ENCODE measurements around the gene ALCAM.

ALCAM gene

GRCh38 chr3:105424412-105425152 lies 57.9 kb downstream of the ALCAM start:
- no peaks in the 10 kb centered on the region for H3K36me3 ChIP-seq (replicated peaks; ENCODE audit: insufficient read depth, low read length)
- H3F3A ChIP-seq (ENCODE audit: insufficient read depth, low read length), result no peaks in the 10 kb centered on the region
- no peak overlapping the region for H3K27ac ChIP-seq (ENCODE audit: low read length)
- no peaks in the 10 kb centered on the region for H3K9me3 ChIP-seq (replicated peaks; ENCODE audit: insufficient read depth, low read length)
- no peaks in the 10 kb centered on the region for H3K79me2 ChIP-seq (ENCODE audit: low read length)
- H3K27me3 ChIP-seq (replicated peaks; ENCODE audit: insufficient read depth, low read length), result no peaks in the 10 kb centered on the region
- H3K4me2 ChIP-seq (ENCODE audit: low read depth, low read length), result no peak overlapping the region
- H3K9me2 ChIP-seq (replicated peaks; ENCODE audit: insufficient read depth, low read length), result no peaks in the 10 kb centered on the region
- no peak overlapping the region for H3K4me3 ChIP-seq (ENCODE audit: low read length)
- DNase-seq, result no peak
- H3K4me1 ChIP-seq (ENCODE audit: low read length), result no peaks in the 10 kb centered on the region
- H2AFZ ChIP-seq (ENCODE audit: low read length), result no peak overlapping the region
- TF ChIP-seq EZH2phosphoT487 (IDR thresholded peaks at IDR 0.05; ENCODE audit: low read length), result no peak
- TF ChIP-seq EZH2 (optimal IDR thresholded peaks at IDR 0.05; ENCODE audit: low read depth, low read length), result no peak
- no peak for TF ChIP-seq CTCF (IDR thresholded peaks at IDR 0.05; ENCODE audit: low read length)
- no peak overlapping the region for H3K9ac ChIP-seq (ENCODE audit: low read length)
- no peaks in the 10 kb centered on the region for H4K20me1 ChIP-seq (ENCODE audit: insufficient read depth, low read length)

GRCh38 chr3:105425153-105425502 lies 58.4 kb downstream of the ALCAM start:
- no peak for TF ChIP-seq EZH2phosphoT487 (IDR thresholded peaks at IDR 0.05; ENCODE audit: low read length)
- TF ChIP-seq EZH2 (optimal IDR thresholded peaks at IDR 0.05; ENCODE audit: low read depth, low read length), result no peak
- no peak for TF ChIP-seq CTCF (IDR thresholded peaks at IDR 0.05; ENCODE audit: low read length)
- no peaks in the 10 kb centered on the region for H3K9me2 ChIP-seq (replicated peaks; ENCODE audit: insufficient read depth, low read length)
- no peaks in the 10 kb centered on the region for H4K20me1 ChIP-seq (ENCODE audit: insufficient read depth, low read length)
- no peak overlapping the region for H3K9ac ChIP-seq (ENCODE audit: low read length)
- no peak overlapping the region for H3K4me2 ChIP-seq (ENCODE audit: low read depth, low read length)
- H3K79me2 ChIP-seq (ENCODE audit: low read length), result no peaks in the 10 kb centered on the region
- H3K4me1 ChIP-seq (ENCODE audit: low read length), result no peaks in the 10 kb centered on the region
- no peaks in the 10 kb centered on the region for H3F3A ChIP-seq (ENCODE audit: insufficient read depth, low read length)
- H3K36me3 ChIP-seq (replicated peaks; ENCODE audit: insufficient read depth, low read length), result no peaks in the 10 kb centered on the region
- H2AFZ ChIP-seq (ENCODE audit: low read length), result no peak overlapping the region
- no peaks in the 10 kb centered on the region for H3K9me3 ChIP-seq (replicated peaks; ENCODE audit: insufficient read depth, low read length)
- DNase-seq, result no peak
- H3K27ac ChIP-seq (ENCODE audit: low read length), result no peak overlapping the region
- no peaks in the 10 kb centered on the region for H3K27me3 ChIP-seq (replicated peaks; ENCODE audit: insufficient read depth, low read length)
- no peak overlapping the region for H3K4me3 ChIP-seq (ENCODE audit: low read length)

GRCh38 chr3:105427332-105427731 lies 60.6 kb downstream of the ALCAM start:
- no peaks in the 10 kb centered on the region for H3F3A ChIP-seq (ENCODE audit: insufficient read depth, low read length)
- TF ChIP-seq CTCF (IDR thresholded peaks at IDR 0.05; ENCODE audit: low read length) (no peak), EZH2 (optimal IDR thresholded peaks at IDR 0.05; ENCODE audit: low read depth, low read length) (no peak), EZH2phosphoT487 (IDR thresholded peaks at IDR 0.05; ENCODE audit: low read length) (no peak)
- no peaks in the 10 kb centered on the region for H3K9me2 ChIP-seq (replicated peaks; ENCODE audit: insufficient read depth, low read length)
- no peak overlapping the region for H3K4me3 ChIP-seq (ENCODE audit: low read length)
- no peak overlapping the region for H3K9ac ChIP-seq (ENCODE audit: low read length)
- H3K36me3 ChIP-seq (replicated peaks; ENCODE audit: insufficient read depth, low read length), result no peaks in the 10 kb centered on the region
- no peaks in the 10 kb centered on the region for H3K27me3 ChIP-seq (replicated peaks; ENCODE audit: insufficient read depth, low read length)
- DNase-seq, result no peak
- no peaks in the 10 kb centered on the region for H3K9me3 ChIP-seq (replicated peaks; ENCODE audit: insufficient read depth, low read length)
- H3K79me2 ChIP-seq (ENCODE audit: low read length), result no peaks in the 10 kb centered on the region
- H4K20me1 ChIP-seq (ENCODE audit: insufficient read depth, low read length), result no peaks in the 10 kb centered on the region
- H3K27ac ChIP-seq (ENCODE audit: low read length), result no peak overlapping the region
- H3K4me1 ChIP-seq (ENCODE audit: low read length), result no peaks in the 10 kb centered on the region
- H2AFZ ChIP-seq (ENCODE audit: low read length), result no peak overlapping the region
- no peak overlapping the region for H3K4me2 ChIP-seq (ENCODE audit: low read depth, low read length)
